Common myeloid progenitor, CD34-positive (primary cell): Measurements from ENCODE around the gene SEMA6A.

Experiments
- CTCF ChIA-PET: fragments of 350-600 bp; sonication (Branson Sonifier 250); formaldehyde crosslinking; loops from one replicate; lab custom pipeline; 2021; ENCODE audit warnings: antibody characterized with exemption; lab: Charles Lee
- POLR2A ChIA-PET: fragments of 350-600 bp; sonication (Branson Sonifier 250); formaldehyde crosslinking; loops from one replicate; lab custom pipeline; 2021; ENCODE audit warnings: antibody characterized with exemption; lab: Charles Lee
- DNase-seq, 3 donors: peaks; one replicate each; pipeline versions ENCODE4 v3.0.0 to v3.0.0-alpha.2; 2013
- H3K27ac ChIP-seq, 2 experiments: 1 replicate in 1 of 2; 2 replicates in 1 of 2; pipeline ENCODE4 v1.7.0; 2013; ENCODE audit warnings: inconsistent platforms in 2 of 2, low read length in 2 of 2, mild to moderate bottlenecking in 2 of 2, low read depth in 1 of 2, moderate library complexity in 1 of 2; ENCODE audit not compliant: severe bottlenecking in 2 of 2, insufficient read depth in 1 of 2, poor library complexity in 1 of 2
- H3K27me3 ChIP-seq, 5 experiments: replicated peaks in 2 of 5; 1 replicate in 3 of 5; 2 replicates in 2 of 5; pipeline versions ENCODE4 v1.6.1 to v1.7.0; 2013; ENCODE audit warnings: low read length in 4 of 5, mild to moderate bottlenecking in 2 of 5, moderate library complexity in 2 of 5, inconsistent platforms in 1 of 5; ENCODE audit not compliant: insufficient read depth in 5 of 5, control insufficient read depth in 4 of 5
- H3K36me3 ChIP-seq, 4 experiments: 1 replicate in 2 of 4; 2 replicates in 2 of 4; pipeline versions ENCODE4 v1.6.1 to v1.7.0; 2013; ENCODE audit warnings: low read length in 3 of 4, control low read depth in 1 of 4, mild to moderate bottlenecking in 1 of 4; ENCODE audit not compliant: control insufficient read depth in 4 of 4, insufficient read depth in 4 of 4
- H3K4me1 ChIP-seq, 4 experiments: 1 replicate in 3 of 4; 2 replicates in 1 of 4; pipeline versions ENCODE4 v1.6.1 to v1.7.1; 2013; ENCODE audit warnings: low read length in 3 of 4, mild to moderate bottlenecking in 3 of 4, control low read depth in 1 of 4, inconsistent platforms in 1 of 4, moderate library complexity in 1 of 4; ENCODE audit not compliant: control insufficient read depth in 4 of 4, insufficient read depth in 4 of 4; ENCODE audit errors: control extremely low read depth in 1 of 4
- H3K4me3 ChIP-seq, 7 experiments: 1 replicate in 4 of 7; 2 replicates in 3 of 7; pipeline versions ENCODE4 v1.5.1 to v1.7.0; 2013; ENCODE audit warnings: mild to moderate bottlenecking in 7 of 7, low read length in 6 of 7, moderate library complexity in 6 of 7, inconsistent platforms in 2 of 7, low read depth in 2 of 7, control low read depth in 1 of 7; ENCODE audit not compliant: insufficient read depth in 4 of 7, control insufficient read depth in 1 of 7; ENCODE audit errors: extremely low read depth in 1 of 7
- H3K9me3 ChIP-seq, 5 experiments: 1 replicate in 4 of 5; 2 replicates in 1 of 5; pipeline versions ENCODE4 v1.6.1 to v1.7.1; 2013; ENCODE audit warnings: low read length in 4 of 5, mild to moderate bottlenecking in 2 of 5, inconsistent platforms in 1 of 5, low read depth in 1 of 5, moderate library complexity in 1 of 5; ENCODE audit not compliant: control insufficient read depth in 4 of 5, insufficient read depth in 2 of 5; ENCODE audit errors: control extremely low read depth in 1 of 5
- WGBS: methylation state at CpG from one replicate; pipeline ENCODE4 v1.1.5; 2013; ENCODE audit not compliant: insufficient coverage; 5-methylcytosine and 5-hydroxymethylcytosine counted together

SEMA6A gene

GRCh38 chr5:116424951-116425350, 149.7 kb downstream of the SEMA6A start:
- DNase-seq, result no peak
- H3K9me3 ChIP-seq, result peaks cover 0 to 3% (median under 1%) of the 10 kb centered on the region in 5 experiments
- no peak overlapping the region for H3K4me3 ChIP-seq
- peaks cover 0 to 2% (median 0%) of the 10 kb centered on the region in 4 experiments for H3K36me3 ChIP-seq
- ChIA-PET CTCF (interaction anchor here (1.2 kb wide), 1 partner anchor 9 kb away, joined by 3 read pairs; no protein-coding TSS in a partner anchor), POLR2A (no interaction called here)
- 100% methylated on average over 2 of the region's 2 CpGs for whole genome bisulfite sequencing
- H3K27ac ChIP-seq, result no peak overlapping the region
- H3K4me1 ChIP-seq, result peaks cover 0 to 7% (median 6%) of the 10 kb centered on the region in 4 experiments
- H3K27me3 ChIP-seq, result no peaks in the 10 kb centered on the region

- H3K27ac ChIP-seq, result no peak overlapping the region
- CTCF ChIA-PET, result no interaction called here
- 100% methylated on average over 3 of the region's 4 CpGs for WGBS
- peaks cover 0 to 9% (median 6%) of the 10 kb centered on the region in 4 experiments for H3K4me1 ChIP-seq
- H3K4me3 ChIP-seq, result no peak overlapping the region
- POLR2A ChIA-PET, result no interaction called here
- DNase-seq, result no peak
- H3K27me3 ChIP-seq, result no peaks in the 10 kb centered on the region
- H3K36me3 ChIP-seq, result peaks cover 0 to 2% (median 0%) of the 10 kb centered on the region in 4 experiments
- H3K9me3 ChIP-seq, result peaks cover 0 to 3% (median 0%) of the 10 kb centered on the region in 5 experiments
Measured at GRCh38 chr5:116424258-116424615, 150.4 kb downstream of the SEMA6A start.

DNA sequence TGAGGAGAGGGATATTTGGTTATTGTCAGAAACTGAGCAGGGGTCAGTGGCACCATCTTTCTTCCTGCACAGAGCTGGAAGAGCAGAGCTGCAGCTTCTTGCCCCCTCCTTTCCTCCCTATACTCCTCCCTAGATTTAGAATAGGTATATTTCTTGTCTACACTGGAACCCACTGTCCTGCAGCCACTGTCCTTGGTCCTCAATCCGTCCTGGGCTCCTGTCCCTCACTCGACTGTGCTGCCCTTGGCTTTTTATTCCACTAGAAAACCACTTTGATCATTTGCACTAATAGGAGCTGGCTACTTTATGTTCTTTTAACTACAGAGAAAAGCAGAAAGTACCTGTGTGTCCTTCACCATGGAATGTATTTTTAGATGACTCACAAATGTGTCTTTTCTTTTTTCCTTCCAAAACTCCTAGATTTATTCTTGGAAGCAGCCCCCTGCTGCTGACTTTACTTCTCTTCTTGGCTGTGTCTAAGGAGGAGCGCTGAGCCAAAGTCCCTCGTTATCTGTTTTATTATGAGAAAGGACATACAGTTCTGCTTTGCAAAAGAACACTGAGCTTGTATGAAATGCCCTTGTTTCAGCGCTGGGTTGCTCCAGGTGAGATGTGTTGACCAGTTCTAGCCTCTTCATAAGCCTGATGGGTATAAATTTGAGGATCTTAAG, 150.9 kb downstream of the SEMA6A start:
- peaks cover 0 to 3% (median 0%) of the 10 kb centered on the region in 5 experiments for H3K9me3 ChIP-seq
- peaks cover 0 to 2% (median 0%) of the 10 kb centered on the region in 4 experiments for H3K36me3 ChIP-seq
- no peak overlapping the region for H3K27ac ChIP-seq
- POLR2A ChIA-PET, result no interaction called here
- H3K4me1 ChIP-seq, result peaks cover 0 to 9% (median 6%) of the 10 kb centered on the region in 4 experiments
- WGBS, result 86% methylated on average over 5 of the region's 5 CpGs
- CTCF ChIA-PET, result no interaction called here
- H3K4me3 ChIP-seq, result no peak overlapping the region
- H3K27me3 ChIP-seq, result no peaks in the 10 kb centered on the region
- DNase-seq, result no peak

GRCh38 chr5:116423141-116423540, 151.5 kb downstream of the SEMA6A start:
- peaks cover 0 to 3% (median 0%) of the 10 kb centered on the region in 5 experiments for H3K9me3 ChIP-seq
- H3K4me3 ChIP-seq, result no peak overlapping the region
- H3K27ac ChIP-seq, result no peak overlapping the region
- H3K4me1 ChIP-seq, result peaks cover 0 to 9% (median 6%) of the 10 kb centered on the region in 4 experiments
- ChIA-PET CTCF (no interaction called here), POLR2A (no interaction called here)
- DNase-seq, result no peak
- no peaks in the 10 kb centered on the region for H3K27me3 ChIP-seq
- H3K36me3 ChIP-seq, result peaks cover 0 to 2% (median 0%) of the 10 kb centered on the region in 4 experiments

DNA sequence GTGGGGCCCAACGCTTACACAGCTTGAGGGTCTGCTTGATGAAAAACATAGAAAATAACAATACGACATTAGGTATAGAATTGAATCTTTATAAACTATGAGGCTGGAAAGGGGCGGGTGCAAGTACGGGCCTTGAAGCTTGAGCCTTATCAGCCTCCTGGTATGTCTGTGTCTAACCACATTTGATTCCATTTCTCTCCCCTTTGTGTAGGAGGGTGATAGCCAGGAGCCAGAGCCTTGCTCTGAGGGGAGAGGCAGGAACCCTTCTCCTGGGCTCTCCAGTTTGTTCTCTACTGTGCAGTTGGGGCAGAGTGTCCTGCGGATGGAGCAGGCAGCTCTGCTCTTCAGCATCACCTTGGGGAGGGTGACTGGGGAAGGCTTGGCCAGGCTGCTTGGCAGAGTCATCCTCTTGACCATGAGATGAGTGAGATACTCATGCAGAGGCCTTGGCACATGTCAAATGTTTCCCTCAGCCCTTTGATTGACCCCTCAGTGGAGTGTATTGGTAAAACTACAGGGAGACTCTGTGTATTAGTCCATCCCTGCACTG, 153.5 kb downstream of the SEMA6A start:
- peak in 1 of 3 donors; percentile 4 for DNase-seq
- no peaks in the 10 kb centered on the region for H3K27me3 ChIP-seq
- POLR2A ChIA-PET, result no interaction called here
- 100% methylated on average over 1 of the region's 5 CpGs for WGBS
- no peak overlapping the region for H3K27ac ChIP-seq
- peaks cover 0 to 9% (median 6%) of the 10 kb centered on the region in 4 experiments for H3K4me1 ChIP-seq
- CTCF ChIA-PET, result no interaction called here
- peaks cover 0 to 3% (median 0%) of the 10 kb centered on the region in 5 experiments for H3K9me3 ChIP-seq
- no peak overlapping the region for H3K4me3 ChIP-seq
- no peaks in the 10 kb centered on the region for H3K36me3 ChIP-seq

- H3K27me3 ChIP-seq, result no peaks in the 10 kb centered on the region
- ChIA-PET POLR2A (no interaction called here), CTCF (no interaction called here)
- no peaks in the 10 kb centered on the region for H3K36me3 ChIP-seq
- H3K4me1 ChIP-seq, result peaks cover 0 to 9% (median 6%) of the 10 kb centered on the region in 4 experiments
- WGBS, result 55% methylated on average over 2 of the region's 4 CpGs
- no peak overlapping the region for H3K27ac ChIP-seq
- H3K9me3 ChIP-seq, result peaks cover 0 to 3% (median 0%) of the 10 kb centered on the region in 5 experiments
- H3K4me3 ChIP-seq, result no peak overlapping the region
- peak in 2 of 3 donors; percentile 3 to 40 for DNase-seq
Measured at GRCh38 chr5:116420540-116420939, 154.1 kb downstream of the SEMA6A start.

DNA sequence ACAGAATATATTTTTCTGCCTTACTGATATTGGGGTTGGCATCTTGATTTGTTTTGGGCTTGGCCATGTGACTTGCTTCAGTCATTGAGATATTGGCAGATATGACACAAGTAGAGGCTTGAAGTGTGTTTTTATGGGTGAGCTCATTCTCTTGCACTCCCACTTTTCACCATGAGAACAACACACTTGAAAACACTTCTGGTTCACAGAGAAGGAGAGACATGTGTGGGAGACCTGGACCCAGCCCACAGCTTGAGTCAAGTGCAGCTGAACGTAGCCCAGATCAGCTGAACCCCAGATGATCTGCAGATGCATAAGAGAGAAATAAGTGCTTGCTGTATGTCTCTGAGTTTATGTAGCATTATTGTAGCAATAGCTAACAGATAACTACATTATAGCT, 155.4 kb downstream of the SEMA6A start:
- WGBS, result 100% methylated on average over 1 of the region's 1 CpG
- CTCF ChIA-PET, result interaction anchor here (0.9 kb wide), 1 partner anchor 27 kb away, joined by 3 read pairs; no protein-coding TSS in a partner anchor
- DNase-seq, result no peak

More for the DNA sequence above, 155.4 kb downstream of the SEMA6A start:
- peaks cover 0 to 9% (median 6%) of the 10 kb centered on the region in 4 experiments for H3K4me1 ChIP-seq
- no peak overlapping the region for H3K27ac ChIP-seq
- POLR2A ChIA-PET, result no interaction called here
- no peaks in the 10 kb centered on the region for H3K27me3 ChIP-seq
- H3K9me3 ChIP-seq, result peaks cover 0 to 3% (median 0%) of the 10 kb centered on the region in 5 experiments
- H3K4me3 ChIP-seq, result no peak overlapping the region
- H3K36me3 ChIP-seq, result no peaks in the 10 kb centered on the region
